Psoas muscle (tissue), 8 donors: Measurements from ENCODE around the gene PCDHA1. TPM values are rescaled to one million over a fixed set of nuclear protein-coding genes. Genes with fewer than 3 reads are reported as not detected.

ENCODE experiments used
- ATAC-seq, 4 donors: fragments of 200-7000 bp; cut with Tn5 transposase; one replicate each; pipeline ENCODE4 v1.9.1; 2020; ENCODE audit warnings: moderate library complexity in 3 of 4, mild to moderate bottlenecking in 2 of 4
- DNase-seq, 2 donors: peaks; one replicate each; pipeline ENCODE4 v3.0.0-alpha.2; 2020
- H3K27ac ChIP-seq: fragments of 200-600 bp; one replicate; pipeline ENCODE4 v1.8.0; 2022
- H3K27me3 ChIP-seq, 3 donors: fragments of 200-600 bp in 1 of 3; one replicate each; pipeline versions ENCODE4 v1.6.1 to v1.8.0; 2013 to 2022; ENCODE audit warnings: low read length in 2 of 3, mild to moderate bottlenecking in 2 of 3, moderate library complexity in 1 of 3; ENCODE audit not compliant: insufficient read depth in 3 of 3
- H3K36me3 ChIP-seq, 2 donors: fragments of 200-600 bp in 1 of 2; one replicate each; pipeline versions ENCODE4 v1.6.1 to v1.8.0; 2013 to 2022; ENCODE audit warnings: low read depth in 1 of 2, mild to moderate bottlenecking in 1 of 2, moderate library complexity in 1 of 2; ENCODE audit not compliant: insufficient read depth in 1 of 2
- H3K4me1 ChIP-seq: fragments of 200-600 bp; one replicate; pipeline ENCODE4 v1.8.0; 2022
- H3K4me3 ChIP-seq: fragments of 200-600 bp; one replicate; pipeline ENCODE4 v1.8.0; 2022; ENCODE audit warnings: mild to moderate bottlenecking
- H3K9me3 ChIP-seq: fragments of 200-600 bp; one replicate; pipeline ENCODE4 v1.8.0; 2022
- CTCF ChIP-seq: fragments of 200-600 bp; IDR thresholded peaks from one replicate; pipeline ENCODE4 v1.8.0; 2022; ENCODE audit warnings: antibody characterized with exemption
- WGBS, 3 donors: extraction: QIAGEN DNeasy Blood & Tissue Kit; methylation state at CpG; one replicate each; pipeline versions ENCODE4 v1.1.6 to v1.1.7; 2013; 5-methylcytosine and 5-hydroxymethylcytosine counted together
- intact Hi-C, 2 donors: fragments of 100-400 bp; cut with DNase I; formaldehyde crosslinking; loops; one replicate each; pipeline versions ENCODE4 v1.11.0 to v1.14.2; 2022
- polyA plus RNA-seq, 3 donors: library from polyadenylated mRNA; stranded (reverse); fragments of 200-250 nt; gene quantifications; one replicate each; pipeline ENCODE4 v1.2.3, GENCODE V29; 2013
- total RNA-seq, 4 donors: library from RNA; stranded (reverse); fragmentation: NEBNext Ultra II Directional in 2 of 4; extraction: Animal tissue kit (Norgen Biotek cat#: 25700) in 2 of 4; gene quantifications; one replicate each; pipeline versions ENCODE4 v1.2.1 to v1.2.4, GENCODE V29; 2021 to 2023
- donor health status: healthy with polysubstance abuse.
- donor health status: DM: no; HTN: no; CAD: no; lungs with moderate emphysema.
- donor health status: Bipolar disorder and iron deficiency.
- donor health status: healthy.
- donor health status: DM: yes; HTN: yes; CAD: no.
- donor health status: DM: no; HTN: no; CAD: no.
- donor health status: DM: no; HTN: no; CAD: no.
- donor health status: DM: yes; HTN: yes; CAD: no.

Gene PCDHA1
- total and polyA plus RNA-seq, 7 donors = 0.10 TPM; not detected in 6

GRCh38 chr5:140855772-140856674 is 70.1 kb downstream of the PCDHA1 start, which contains the start of gene PCDHA10:
PCDHA10 (plus strand) TSS chr5:140855897; CDS start chr5:140856049, 152 bp downstream.
- no peak within 1 kb of the TSS for H3K4me3 ChIP-seq
- H3K27me3 ChIP-seq = peaks cover 0 to 14% (median 4%) of the 10 kb centered on the region in 3 donors
- peaks cover 2% of the 10 kb centered on the region for H3K9me3 ChIP-seq
- TF ChIP-seq CTCF = no peak
- no peaks in the 10 kb centered on the region for H3K36me3 ChIP-seq
- intact Hi-C loops = no loop called here
- DNase-seq = no peak
- H3K27ac ChIP-seq = no peak within 1 kb of the TSS
- 18 to 19% methylated on average over 31 to 44 of the region's 44 CpGs; no CpG with 5 or more reads in 1 of the 3 donors for WGBS, 3 donors
- H3K4me1 ChIP-seq = no peaks in the 10 kb centered on the region
- ATAC-seq = no peak

GRCh38 chr5:140857177-140857986 is 71.4 kb downstream of the PCDHA1 start:
- H3K4me3 ChIP-seq = no peak overlapping the region
- no peaks in the 10 kb centered on the region for H3K4me1 ChIP-seq
- H3K27me3 ChIP-seq = peaks cover 0 to 19% (median 6%) of the 10 kb centered on the region in 3 donors
- DNase-seq = no peak
- peaks cover 2% of the 10 kb centered on the region for H3K9me3 ChIP-seq
- ATAC-seq = no peak
- WGBS, 3 donors = 48 to 60% methylated on average over 74 to 94 of the region's 94 CpGs; no CpG with 5 or more reads in 1 of the 3 donors
- no peaks in the 10 kb centered on the region for H3K36me3 ChIP-seq
- no peak overlapping the region for H3K27ac ChIP-seq
- no peak for TF ChIP-seq CTCF
- intact Hi-C loops = no loop called here

GRCh38 chr5:140857987-140858240 is 72.0 kb downstream of the PCDHA1 start:
- Histone ChIP-seq H3K27ac (no peak overlapping the region), H3K36me3 (no peaks in the 10 kb centered on the region), H3K27me3 (peaks cover 0 to 19% (median 6%) of the 10 kb centered on the region in 3 donors), H3K4me1 (no peaks in the 10 kb centered on the region), H3K4me3 (no peak overlapping the region), H3K9me3 (peaks cover 4% of the 10 kb centered on the region)
- no peak for TF ChIP-seq CTCF
- 55% methylated on average over 22 of the region's 22 CpGs; no CpG with 5 or more reads in 2 of the 3 donors for WGBS, 3 donors
- no peak for ATAC-seq
- DNase-seq = peak; percentile 11 to 46
- intact Hi-C loops = no loop called here

GRCh38 chr5:140862441-140863295 is 76.7 kb downstream of the PCDHA1 start:
- H3K27me3 ChIP-seq = peaks cover 0 to 5% (median 4%) of the 10 kb centered on the region in 3 donors
- WGBS, 3 donors = 37 to 45% (median 38%) methylated on average over 76 of the region's 76 CpGs
- ATAC-seq (no peak), DNase-seq (no peak)
- TF ChIP-seq CTCF = no peak
- no peaks in the 10 kb centered on the region for H3K36me3 ChIP-seq
- intact Hi-C loops = no loop called here
- H3K9me3 ChIP-seq = peaks cover 4% of the 10 kb centered on the region
- H3K27ac ChIP-seq = no peak overlapping the region
- no peaks in the 10 kb centered on the region for H3K4me1 ChIP-seq
- H3K4me3 ChIP-seq = no peak overlapping the region
